ENCODE data around the gene IL17D. TPM values are rescaled to one million over a fixed set of nuclear protein-coding genes. Genes with fewer than 3 reads are reported as not detected.

The IL17D gene
- total and polyA plus RNA-seq, 2 experiments from 2014 or later = 1.6 to 2.3 TPM

GRCh38 chr13:20760872-20761271 is 57.4 kb downstream of the IL17D start:
- Histone ChIP-seq H2AFZ (no peak overlapping the region), H3K27ac (ENCODE audit: low read depth) (no peak overlapping the region), H3K27me3 (ENCODE audit: insufficient read depth) (no peaks in the 10 kb centered on the region), H3K36me3 (ENCODE audit: insufficient read depth) (no peaks in the 10 kb centered on the region), H3F3A (replicated peaks; ENCODE audit: low read depth) (no peaks in the 10 kb centered on the region), H3K9me2 (ENCODE audit: insufficient read depth) (no peaks in the 10 kb centered on the region), H3K79me2 (replicated peaks; ENCODE audit: insufficient read depth) (no peaks in the 10 kb centered on the region), H3K4me1 (ENCODE audit: insufficient read depth) (peaks cover 7% of the 10 kb centered on the region; the same call in 1 of the 2 replicates), H3K4me2 (no peak overlapping the region), H3K4me3 (no peak overlapping the region), H4K20me1 (replicated peaks; ENCODE audit: insufficient read depth) (no peaks in the 10 kb centered on the region)
- H3K4me1 Mint-ChIP-seq = peaks cover 7% of the 10 kb centered on the region
- H3K27ac Mint-ChIP-seq = no peak overlapping the region
- H3K9me3 Mint-ChIP-seq = peaks cover 18% of the 10 kb centered on the region; the same call in 2 of the 3 replicates
- peaks cover 6% of the 10 kb centered on the region for H3K27me3 Mint-ChIP-seq (ENCODE audit: insufficient read depth, low read depth, poor library complexity)
- ATAC-seq = no peak
- H3K4me3 Mint-ChIP-seq = no peak overlapping the region
- TF ChIP-seq NANOG (IDR thresholded peaks at IDR 0.05; ENCODE audit: borderline replicate concordance) (no peak), POLR2AphosphoS5 (IDR thresholded peaks at IDR 0.05; ENCODE audit: low read depth) (no peak), CREB1 (CRISPR knock-in tag; IDR thresholded peaks at IDR 0.05; ENCODE audit: low read depth) (no peak), ZNF462 (CRISPR knock-in tag; IDR thresholded peaks at IDR 0.05) (no peak), STAT1 (IDR thresholded peaks at IDR 0.05; ENCODE audit: unreplicated experiment) (no peak), CTCF (conservative IDR thresholded peaks at IDR 0.05; ENCODE audit: low read depth in 2 of 2) (no peak), ETS1 (IDR thresholded peaks at IDR 0.05) (no peak), ZNF114 (CRISPR knock-in tag; IDR thresholded peaks at IDR 0.05) (no peak), JUNB (IDR thresholded peaks at IDR 0.05; ENCODE audit: unreplicated experiment) (no peak), ZNF331 (CRISPR knock-in tag; IDR thresholded peaks at IDR 0.05; ENCODE audit: low read depth) (no peak), EZH2 (IDR thresholded peaks at IDR 0.05; ENCODE audit: low read depth, unreplicated experiment) (no peak), REST (IDR thresholded peaks at IDR 0.05; ENCODE audit: unreplicated experiment) (no peak), EZH2phosphoT487 (IDR thresholded peaks at IDR 0.05; ENCODE audit: unreplicated experiment) (no peak)
- peaks cover 15% of the 10 kb centered on the region; the same call in 2 of the 3 replicates for H3K36me3 Mint-ChIP-seq (ENCODE audit: low read depth)
- no peak for DNase-seq (ENCODE audit: low spot score)

Measured in GM23338 (cell line).